Endothelial cell of umbilical vein (primary cell): ENCODE results near the gene PLP2. TPM values are rescaled to one million over a fixed set of nuclear protein-coding genes. Genes with fewer than 3 reads are reported as not detected.

Source experiments
- BruUV-seq: library from RNA; stranded (reverse); fragments of 400-500 nt; replicated peaks from 2 replicates; lab custom pipeline; 2021; lab: Mats Ljungman, UMichigan
- CTCF ChIA-PET: fragments of 300-600, 350-600 bp; sonication (Branson Sonifier 250); formaldehyde crosslinking; loops from one replicate; lab custom pipeline; 2021; ENCODE audit warnings: antibody characterized with exemption, inconsistent platforms; lab: Charles Lee
- POLR2A ChIA-PET: fragments of 300-600, 350-600 bp; sonication (Branson Sonifier 250); formaldehyde crosslinking; loops from one replicate; lab custom pipeline; 2021; ENCODE audit warnings: antibody characterized with exemption, inconsistent platforms; lab: Charles Lee
- DNase-seq: peaks from one replicate; pipeline ENCODE4 v3.0.0-alpha.2; 2011; ENCODE audit warnings: low read depth, low spot score
- FAIRE-seq: peaks from 2 replicates; lab custom pipeline; 2011; peaks lifted over from hg19 to GRCh38; lab: Jason Lieb, UNC
- H2AFZ ChIP-seq: 2 replicates; pipeline ENCODE4 v1.6.0; 2012; ENCODE audit warnings: low read depth, low read length, control low read depth, inconsistent platforms
- H3K27ac ChIP-seq: 2 replicates; pipeline ENCODE4 v1.5.1; 2011; ENCODE audit warnings: low read depth, mild to moderate bottlenecking, control low read depth, low read length, moderate library complexity; ENCODE audit not compliant: insufficient read depth
- H3K27me3 ChIP-seq, 2 experiments: 2 replicates each; pipeline versions ENCODE4 v1.6.0 to v1.6.1; 2011; ENCODE audit warnings: low read length in 2 of 2, mixed read lengths in 1 of 2; ENCODE audit not compliant: control insufficient read depth in 2 of 2, insufficient read depth in 2 of 2
- H3K36me3 ChIP-seq, 2 experiments: 2 replicates in 1 of 2; 3 replicates in 1 of 2; pipeline ENCODE4 v1.5.1; 2011; ENCODE audit warnings: low read length in 2 of 2, mild to moderate bottlenecking in 1 of 2, moderate library complexity in 1 of 2; ENCODE audit not compliant: control insufficient read depth in 2 of 2, insufficient read depth in 2 of 2; ENCODE audit errors: extremely low read depth in 1 of 2
- H3K4me1 ChIP-seq: 3 replicates; pipeline ENCODE4 v1.5.1; 2011; ENCODE audit warnings: mild to moderate bottlenecking, low read length; ENCODE audit not compliant: control insufficient read depth, insufficient read depth; ENCODE audit errors: extremely low read depth
- H3K4me2 ChIP-seq: 2 replicates; pipeline ENCODE4 v1.6.1; 2011; ENCODE audit warnings: low read length, control low read depth, mixed read lengths; ENCODE audit not compliant: insufficient read depth
- H3K4me3 ChIP-seq, 3 experiments: fragments of 200-600 bp in 1 of 3; sonication (generic), shearing (Covaris generic) in 1 of 3; replicated peaks in 1 of 3; 2 replicates each; pipeline ENCODE4 v1.5.1; 2011 to 2016; ENCODE audit warnings: control low read depth in 3 of 3, low read length in 3 of 3, mild to moderate bottlenecking in 2 of 3, inconsistent platforms in 1 of 3, low read depth in 1 of 3, moderate library complexity in 1 of 3; ENCODE audit not compliant: insufficient read depth in 1 of 3
- H3K79me2 ChIP-seq: 2 replicates; pipeline ENCODE4 v1.6.0; 2012; ENCODE audit warnings: low read length, inconsistent platforms; ENCODE audit not compliant: control insufficient read depth, insufficient read depth
- H3K9ac ChIP-seq: replicated peaks from 2 replicates; pipeline ENCODE3; 2011; ENCODE audit warnings: low read length, control low read depth; ENCODE audit not compliant: insufficient read depth; ENCODE audit errors: extremely low read depth
- H3K9me1 ChIP-seq: replicated peaks from 3 replicates; pipeline ENCODE4 v1.6.0; 2011; ENCODE audit warnings: mild to moderate bottlenecking, low read length; ENCODE audit not compliant: control insufficient read depth, insufficient read depth; ENCODE audit errors: extremely low read depth
- H3K9me3 ChIP-seq: replicated peaks from 2 replicates; pipeline ENCODE4 v1.5.1; 2012; ENCODE audit warnings: low read length, inconsistent platforms; ENCODE audit not compliant: control insufficient read depth, insufficient read depth
- H4K20me1 ChIP-seq: replicated peaks from 2 replicates; pipeline ENCODE3; 2011; ENCODE audit warnings: mild to moderate bottlenecking, low read length; ENCODE audit not compliant: control insufficient read depth, insufficient read depth; ENCODE audit errors: extremely low read depth
- CTCF ChIP-seq, 2 donors: IDR thresholded peaks; 1 replicate in 1 of 2; 2 replicates in 1 of 2; pipeline ENCODE4 v1.5.1; 2011; ENCODE audit warnings: low read length in 2 of 2, mild to moderate bottlenecking in 2 of 2, moderate library complexity in 2 of 2, control low read depth in 1 of 2, inconsistent platforms in 1 of 2, low read depth in 1 of 2; ENCODE audit not compliant: insufficient read depth in 1 of 2; ENCODE audit errors: extremely low read depth in 1 of 2
- EZH2 ChIP-seq: IDR thresholded peaks from 2 replicates; pipeline ENCODE4 v1.6.1; 2012; ENCODE audit warnings: borderline replicate concordance, low read depth, mild to moderate bottlenecking, moderate library complexity, low read length, inconsistent platforms; ENCODE audit not compliant: severe bottlenecking
- FOS ChIP-seq: IDR thresholded peaks from 2 replicates; pipeline ENCODE4 v1.6.1; 2011; ENCODE audit warnings: mild to moderate bottlenecking, low read length, moderate library complexity, borderline replicate concordance; ENCODE audit not compliant: insufficient read depth
- GATA2 ChIP-seq: IDR thresholded peaks from 2 replicates; pipeline ENCODE4 v1.7.0; 2011; ENCODE audit warnings: low read depth, mild to moderate bottlenecking, moderate library complexity, mixed read lengths, low read length; ENCODE audit not compliant: insufficient read length, insufficient read depth
- JUN ChIP-seq: IDR thresholded peaks from 2 replicates; pipeline ENCODE4 v1.6.1; 2011; ENCODE audit warnings: borderline replicate concordance, low read depth; ENCODE audit not compliant: insufficient read length, insufficient read depth
- MAX ChIP-seq: IDR thresholded peaks from 2 replicates; pipeline ENCODE4 v1.6.1; 2011; ENCODE audit not compliant: insufficient read depth, insufficient read length
- MYC ChIP-seq: IDR thresholded peaks from one replicate; pipeline ENCODE4 v1.6.1; 2011; ENCODE audit warnings: mild to moderate bottlenecking, low read depth, low read length
- POLR2A ChIP-seq: IDR thresholded peaks from 2 replicates; pipeline ENCODE4 v1.6.1; 2012; ENCODE audit warnings: low read depth, mild to moderate bottlenecking, control low read depth, low read length
- POLR2AphosphoS5 ChIP-seq: IDR thresholded peaks from 2 replicates; pipeline ENCODE4 v1.6.1; 2012; ENCODE audit warnings: low read depth, mild to moderate bottlenecking, control low read depth, low read length, moderate library complexity; ENCODE audit not compliant: insufficient read depth
- dilution Hi-C: fragments of 300-500 bp; cut with MboI; formaldehyde crosslinking; loops from one replicate; pipeline ENCODE4 v1.15.0; 2019; ENCODE audit warnings: low sequenced_read_pairs; ENCODE audit not compliant: extremely low pct_ligation_motif_present
- intact Hi-C: fragments of 100-400 bp; cut with micrococcal nuclease; formaldehyde crosslinking; loops from one replicate; pipeline ENCODE4 v1.10.0; 2022
- polyA plus RNA-seq, 4 experiments: library from polyadenylated mRNA; depleted of rRNA in 3 of 4; stranded (reverse) in 3 of 4; unstranded in 1 of 4; fragments of >200 nt; gene quantifications; 2 replicates each; pipeline versions ENCODE4 v1.2.1 to v1.2.3, GENCODE V29; 2011 to 2012; ENCODE audit warnings: missing spikeins in 1 of 4
- total RNA-seq: library from RNA; stranded (reverse); gene quantifications from 2 replicates; pipeline ENCODE4 v1.2.3, GENCODE V29; 2021

PLP2 gene
- total and polyA plus RNA-seq, 2 donors (not counting 3 experiments of a cell fraction or from before 2014, with no cell fraction given), result 153 to 277 TPM

GRCh38 chrX:49212861-49213260 lies 41.2 kb downstream of the PLP2 start:
- BruUV-seq, result no TSS peak
- Histone ChIP-seq H4K20me1 (no peaks in the 10 kb centered on the region), H3K27ac (no peak overlapping the region), H2AFZ (no peak overlapping the region), H3K9me1 (no peaks in the 10 kb centered on the region), H3K27me3 (no peaks in the 10 kb centered on the region), H3K36me3 (no peaks in the 10 kb centered on the region), H3K4me3 (no peak overlapping the region), H3K9ac (no peak overlapping the region), H3K4me2 (no peak overlapping the region), H3K79me2 (no peaks in the 10 kb centered on the region), H3K4me1 (no peaks in the 10 kb centered on the region), H3K9me3 (no peaks in the 10 kb centered on the region)
- no peak for FAIRE-seq
- POLR2A ChIA-PET, result no interaction called here
- no peak for TF ChIP-seq GATA2
- TF ChIP-seq JUN, result no peak
- TF ChIP-seq CTCF (IDR thresholded peaks at IDR 0.05; ENCODE audit: extremely low read depth in 1 of 2, insufficient read depth in 1 of 2, low read depth in 1 of 2, low read length in 2 of 2), result no peak
- no peak for TF ChIP-seq MAX
- TF ChIP-seq POLR2A, result no peak
- no peak for TF ChIP-seq POLR2AphosphoS5
- TF ChIP-seq EZH2, result no peak
- TF ChIP-seq MYC, result no peak
- no peak for TF ChIP-seq FOS
- CTCF ChIA-PET, result no interaction called here
- dilution Hi-C loops (no loop called here), intact Hi-C loops (no loop called here)
- no peak for DNase-seq
